ENCODE measurements around the gene C2orf81. TPM values are rescaled to one million over a fixed set of nuclear protein-coding genes. Genes with fewer than 3 reads are reported as not detected.

C2orf81 gene
- total RNA-seq, 1 donor from 2014 or later, result 0.62 TPM

GRCh38 chr2:74390606-74391005 is 30.8 kb downstream of the C2orf81 start:
- DNase-seq, result no peak

- no peak for DNase-seq
Observed at GRCh38 chr2:74387346-74387745, 34.1 kb downstream of the C2orf81 start.

GRCh38 chr2:74385396-74385795 is 36.0 kb downstream of the C2orf81 start:
- DNase-seq, result peak; percentile 85

GRCh38 chr2:74384051-74384450 is 37.4 kb downstream of the C2orf81 start:
- DNase-seq, result no peak

GRCh38 chr2:74383254-74383653 is 38.2 kb downstream of the C2orf81 start:
- no peak for DNase-seq

- DNase-seq, result no peak
Observed at GRCh38 chr2:74381751-74382150, 39.7 kb downstream of the C2orf81 start.

- DNase-seq, result peak; percentile 82
Observed at GRCh38 chr2:74379851-74380789, 41.3 kb downstream of the C2orf81 start, which contains the start of gene DCTN1. DCTN1 (minus strand) TSS chr2:74380311; CDS start chr2:74380037, 274 bp downstream.

- DNase-seq, result no peak
Observed at GRCh38 chr2:74378007-74378406, 43.4 kb downstream of the C2orf81 start.

- no peak for DNase-seq
Observed at GRCh38 chr2:74375838-74376237, 45.6 kb downstream of the C2orf81 start.

GRCh38 chr2:74374509-74375205 is 46.8 kb downstream of the C2orf81 start:
- DNase-seq, result peak; percentile 92

- DNase-seq, result no peak
Observed at GRCh38 chr2:74373985-74374384, 47.4 kb downstream of the C2orf81 start.

- no peak for DNase-seq
Observed at GRCh38 chr2:74373221-74373676, 48.2 kb downstream of the C2orf81 start.

GRCh38 chr2:74372674-74373073 is 48.7 kb downstream of the C2orf81 start:
- DNase-seq, result no peak

- DNase-seq, result no peak
Observed at GRCh38 chr2:74371421-74371820, 50.0 kb downstream of the C2orf81 start.

- no peak for DNase-seq
Observed at GRCh38 chr2:74369976-74370375, 51.4 kb downstream of the C2orf81 start.

- DNase-seq, result no peak
Observed at GRCh38 chr2:74368499-74368898, 52.9 kb downstream of the C2orf81 start.

- DNase-seq, result no peak
Observed at GRCh38 chr2:74367789-74368188, 53.6 kb downstream of the C2orf81 start.

- no peak for DNase-seq
Observed at GRCh38 chr2:74366036-74366435, 55.4 kb downstream of the C2orf81 start.

GRCh38 chr2:74364533-74365505 is 56.6 kb downstream of the C2orf81 start:
- no peak for DNase-seq

Data from occipital lobe (tissue), 2 donors.